Measurements from ENCODE around the gene GPR148.
"Not testable (repeated sequence)": the region's sequence is repeated elsewhere in the genome, so short reads cannot be mapped to it uniquely, and the experiment has no call there.

The GPR148 gene

GRCh38 chr2:130728549-130729316 is at the start of gene GPR148:
Gene GPR148, plus strand, starts transcription at chr2:130729070. Its CDS starts 82 bp downstream, at chr2:130729152.
- DNase-seq (ENCODE audit: low spot score) = no peak

- not testable (repeated sequence) for DNase-seq (ENCODE audit: low spot score)
These were observed 36.7 kb upstream of the GPR148 start for GRCh38 chr2:130692041-130692770.

- peak; percentile 30 for DNase-seq (ENCODE audit: low spot score)
These were observed 35.4 kb upstream of the GPR148 start for GRCh38 chr2:130693474-130693873.

- not testable (repeated sequence) for DNase-seq (ENCODE audit: low spot score)
These were observed 25.6 kb upstream of the GPR148 start for GRCh38 chr2:130703250-130703649.

- DNase-seq (ENCODE audit: low spot score) = not testable (repeated sequence)
These were observed 14.1 kb upstream of the GPR148 start for GRCh38 chr2:130714795-130715194.

DNA sequence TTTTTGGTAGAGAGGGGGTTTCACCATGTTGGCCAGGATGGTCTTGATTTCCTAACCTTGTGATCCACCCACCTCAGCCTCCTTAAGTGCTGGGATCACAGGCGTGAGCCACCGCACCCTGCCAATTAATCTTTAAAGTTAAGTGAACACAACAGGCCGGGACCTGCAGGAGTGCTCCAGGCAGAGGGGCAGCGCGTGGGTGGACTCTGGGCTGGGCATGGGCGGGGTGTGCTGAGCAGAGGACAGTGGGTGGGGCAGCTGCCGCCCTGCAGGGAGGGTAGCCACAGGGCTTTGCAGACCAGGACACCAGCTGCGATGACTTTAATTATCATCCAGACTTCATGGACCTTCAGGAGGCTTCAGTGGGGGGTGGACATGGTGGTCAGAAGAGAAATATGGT is 8.8 kb upstream of the GPR148 start:
- no peak for DNase-seq (ENCODE audit: low spot score)

- DNase-seq (ENCODE audit: low spot score) = no peak
These were observed 8.3 kb upstream of the GPR148 start for GRCh38 chr2:130720528-130720927.

GRCh38 chr2:130724455-130724854 is 4.4 kb upstream of the GPR148 start:
- no peak for DNase-seq (ENCODE audit: low spot score)

- no peak for DNase-seq (ENCODE audit: low spot score)
These were observed 2.2 kb upstream of the GPR148 start for GRCh38 chr2:130726614-130727180.

GRCh38 chr2:130727286-130727924 is 1.5 kb upstream of the GPR148 start:
- peak; percentile 83 for DNase-seq (ENCODE audit: low spot score)

GRCh38 chr2:130728007-130728454 is 839 bp upstream of the GPR148 start:
- DNase-seq (ENCODE audit: low spot score) = no peak

GRCh38 chr2:130729322-130730299 is 741 bp downstream of the GPR148 start:
- no peak for DNase-seq (ENCODE audit: low spot score)

- not testable (repeated sequence) for DNase-seq (ENCODE audit: low spot score)
These were observed 3.4 kb downstream of the GPR148 start for GRCh38 chr2:130732257-130732656.

DNA sequence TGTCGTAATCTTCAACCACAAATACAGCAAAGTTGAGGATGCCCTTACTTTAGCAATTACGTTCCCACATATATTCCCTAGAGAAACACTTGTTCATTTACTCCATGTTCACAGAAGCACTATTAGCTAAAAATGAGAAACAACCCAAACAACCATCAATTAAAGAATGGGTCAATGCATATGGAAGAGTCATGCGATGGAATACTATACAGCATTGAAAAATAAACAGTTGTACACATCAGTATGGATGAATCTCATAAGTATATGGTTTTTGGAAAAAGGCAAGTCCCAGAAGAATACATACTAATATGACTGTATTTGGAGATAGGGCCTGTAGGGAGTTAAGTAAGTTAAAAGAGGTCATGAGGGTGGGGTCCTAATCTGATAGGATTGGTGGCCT is 6.3 kb downstream of the GPR148 start:
- no peak for DNase-seq (ENCODE audit: low spot score)

- no peak for DNase-seq (ENCODE audit: low spot score)
These were observed 7.6 kb downstream of the GPR148 start for GRCh38 chr2:130736487-130736886.

DNA sequence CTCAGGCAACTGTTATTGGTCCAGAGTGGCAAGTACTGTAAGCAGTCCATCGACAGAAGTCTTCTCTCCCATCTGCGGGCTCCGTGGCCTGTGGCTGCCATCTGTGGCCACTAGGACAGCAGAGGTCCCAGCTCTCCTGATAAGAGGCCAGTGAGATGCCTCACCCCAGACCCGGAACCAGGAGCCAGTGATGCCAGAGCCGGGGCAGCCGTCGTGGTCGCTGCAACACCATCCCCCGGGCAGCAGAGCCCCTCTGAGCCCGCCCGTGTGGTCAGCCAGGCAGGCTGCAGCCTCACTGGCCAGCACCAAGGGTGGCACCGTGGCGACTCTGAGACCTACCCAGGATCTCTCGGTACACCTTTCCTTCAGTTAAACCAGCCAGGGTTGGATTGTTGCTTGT is 8.7 kb downstream of the GPR148 start:
- DNase-seq (ENCODE audit: low spot score) = no peak

GRCh38 chr2:130740671-130741070 is 11.8 kb downstream of the GPR148 start:
- no peak for DNase-seq (ENCODE audit: low spot score)

DNA sequence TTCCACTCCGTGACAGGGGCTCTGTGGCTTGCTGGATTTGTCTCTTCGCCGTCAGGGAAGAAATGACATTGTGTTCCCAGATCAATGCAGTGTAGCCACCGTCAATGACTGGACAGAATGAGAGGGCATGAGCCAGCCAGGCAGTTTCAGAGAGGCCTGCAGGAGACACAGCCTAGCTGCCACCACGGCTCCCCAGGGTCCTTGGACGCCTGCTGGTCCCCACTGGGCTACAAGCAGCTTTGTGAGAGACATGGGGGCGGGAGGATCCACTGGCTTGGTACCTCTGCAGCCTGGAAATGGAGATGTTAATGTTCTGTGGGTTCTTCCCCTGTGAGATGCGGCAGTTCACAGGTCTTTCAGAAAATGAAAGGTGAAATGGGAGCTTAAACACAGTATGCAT is 14.4 kb downstream of the GPR148 start:
- DNase-seq (ENCODE audit: low spot score) = no peak

DNA sequence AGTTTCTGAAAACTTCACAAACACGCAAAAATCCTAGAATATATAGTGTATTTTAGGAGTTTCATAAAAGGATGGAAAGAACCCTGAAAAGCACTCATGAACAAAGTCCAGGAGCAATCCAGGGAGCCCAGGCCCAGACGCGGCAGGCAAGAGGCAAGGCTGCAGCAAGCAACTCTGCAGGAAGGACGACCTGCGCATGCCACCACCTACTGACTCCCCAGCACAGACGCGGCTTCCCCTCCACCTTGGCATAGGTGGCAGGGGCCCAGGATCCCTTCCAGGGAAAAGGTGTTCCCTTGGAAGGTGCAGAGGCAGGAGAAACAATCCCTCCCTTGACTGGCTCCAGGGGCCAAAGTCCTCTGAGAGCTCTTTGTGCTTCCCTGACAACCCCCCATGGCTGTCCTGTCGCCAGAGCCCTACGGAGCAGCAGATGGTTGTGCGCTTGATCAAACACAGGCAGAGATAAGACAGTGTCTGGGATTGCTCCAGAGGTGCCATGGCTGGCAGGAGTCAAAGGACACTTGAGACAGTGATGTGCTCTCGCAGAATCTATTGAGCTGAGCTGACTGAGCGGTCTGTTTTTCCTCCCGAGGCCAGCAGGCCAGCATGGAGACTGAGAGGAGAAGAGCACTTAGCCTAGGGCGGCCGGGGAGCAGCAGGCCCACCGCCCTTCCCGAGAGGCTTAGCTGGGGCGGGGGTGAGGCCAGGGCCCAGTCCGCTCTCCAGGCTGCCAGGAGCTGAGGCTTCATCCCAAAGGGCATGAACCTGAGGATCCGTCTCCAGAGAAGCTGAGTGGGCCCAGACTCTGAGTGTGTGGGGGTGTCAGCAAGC is 15.6 kb downstream of the GPR148 start:
- DNase-seq (ENCODE audit: low spot score) = no peak

GRCh38 chr2:130749078-130749477 is 20.2 kb downstream of the GPR148 start:
- DNase-seq (ENCODE audit: low spot score) = no peak
